Activated gamma-delta T cell treated with Interleukin-2 at 50 U/mL for 16 hours (primary cell): ENCODE data around the gene CGRRF1.

ENCODE experiments used
- DNase-seq: peaks from one replicate; pipeline ENCODE4 v3.0.0-alpha.2; 2020

CGRRF1 gene

GRCh38 chr14:54582334-54582733 lies 72.6 kb downstream of the CGRRF1 start:
- no peak for DNase-seq

- no peak for DNase-seq
These were observed 74.4 kb downstream of the CGRRF1 start for GRCh38 chr14:54584097-54584496.

DNA sequence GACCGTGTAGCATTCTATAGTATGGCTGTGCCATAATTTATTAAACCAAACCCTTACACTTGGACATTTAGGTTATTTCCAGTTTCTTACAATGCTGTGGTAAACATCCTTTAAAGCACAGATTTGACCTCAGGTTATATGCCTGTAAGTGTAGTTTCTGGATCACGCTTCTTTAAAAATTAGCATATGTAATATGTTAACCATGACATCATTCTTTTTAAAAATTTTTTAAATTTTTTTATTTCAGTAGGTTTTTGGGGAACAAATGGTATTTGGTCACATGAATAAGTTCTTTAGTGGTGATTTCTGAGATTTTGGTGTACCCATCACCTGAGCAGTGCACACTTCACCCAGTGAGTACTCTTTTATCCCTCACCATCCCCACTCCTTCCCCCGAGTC lies 75.5 kb downstream of the CGRRF1 start:
- no peak for DNase-seq
